ENCODE results near the gene TRIM49B.
"Not testable (repeated sequence)": the region's sequence is repeated elsewhere in the genome, so short reads cannot be mapped to it uniquely, and the experiment has no call there.

Gene TRIM49B, protein sequence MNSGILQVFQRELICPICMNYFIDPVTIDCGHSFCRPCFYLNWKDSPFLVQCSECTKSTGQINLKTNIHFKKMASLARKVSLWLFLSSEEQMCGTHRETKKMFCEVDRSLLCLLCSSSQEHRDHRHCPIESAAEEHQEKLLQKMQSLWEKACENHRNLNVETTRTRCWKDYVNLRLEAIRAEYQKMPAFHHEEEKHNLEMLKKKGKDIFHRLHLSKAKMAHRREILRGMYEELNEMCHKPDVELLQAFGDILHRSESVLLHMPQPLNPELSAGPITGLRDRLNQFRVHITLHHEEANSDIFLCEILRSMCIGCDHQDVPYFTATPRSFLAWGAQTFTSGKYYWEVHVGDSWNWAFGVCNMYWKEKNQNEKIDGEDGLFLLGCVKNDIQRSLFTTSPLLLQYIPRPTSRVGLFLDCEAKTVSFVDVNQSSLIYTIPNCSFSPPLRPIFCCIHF

DNA sequence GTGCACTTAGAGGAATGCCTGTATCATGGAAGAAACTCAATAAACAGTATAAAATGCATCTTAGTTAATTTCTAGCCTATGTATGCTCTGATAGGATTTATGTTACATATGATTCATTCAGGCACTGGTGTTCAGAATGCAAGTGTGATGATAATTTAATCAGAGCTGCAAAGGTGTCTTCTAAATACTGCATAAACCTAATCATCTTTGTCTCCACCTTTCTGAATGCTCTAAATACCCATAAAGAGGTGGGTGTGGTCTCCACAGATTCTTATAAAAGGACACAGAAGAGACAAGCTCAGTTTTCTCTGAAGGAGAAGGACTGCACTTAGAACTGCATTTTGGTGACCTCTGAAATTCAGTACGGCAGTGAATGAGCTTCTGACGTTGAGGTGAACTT lies at the start of gene TRIM49B:
Gene TRIM49B (plus strand): TSS at position 301 of the 400 bp plus-strand sequence. CDS start 2,777 bp downstream, outside the sequence.
- DNase-seq = not testable (repeated sequence)

- not testable (repeated sequence) for DNase-seq
These were observed 44.8 kb upstream of the TRIM49B start, which contains the start of gene TRIM51G for GRCh38 chr11:48983785-48984184. Gene TRIM51G (minus strand): TSS chr11:48983885. CDS start chr11:48981695, 2,190 bp downstream.

- not testable (repeated sequence) for DNase-seq
These were observed 19.6 kb downstream of the TRIM49B start for GRCh38 chr11:49048229-49048628.

- not testable (repeated sequence) for DNase-seq
These were observed 21.2 kb downstream of the TRIM49B start for GRCh38 chr11:49049821-49050220.

DNA sequence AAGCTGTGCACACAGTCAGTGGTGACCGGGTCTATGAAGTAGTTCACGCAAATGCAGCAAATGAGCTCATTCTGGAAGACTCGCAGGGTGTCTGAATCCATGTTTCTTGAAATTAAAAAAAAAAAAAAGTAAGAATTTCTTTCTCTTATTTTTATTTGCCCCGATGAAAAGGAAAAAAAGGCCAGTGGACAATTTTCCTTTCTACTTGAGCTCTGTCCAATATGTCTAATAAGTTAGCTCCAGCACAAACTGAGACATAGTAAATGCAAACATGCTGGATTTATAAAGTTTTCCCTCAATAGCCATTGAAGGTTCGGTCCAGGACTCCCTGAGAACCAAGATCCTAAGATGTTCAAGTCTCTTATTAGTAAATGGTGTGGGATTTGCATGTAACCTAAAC lies 30.4 kb downstream of the TRIM49B start, which contains the start of gene TRIM64C:
Gene TRIM64C (minus strand): TSS at position 101 of the 400 bp plus-strand sequence. CDS start 0 bp downstream, at position 101.
- DNase-seq = not testable (repeated sequence)

DNA sequence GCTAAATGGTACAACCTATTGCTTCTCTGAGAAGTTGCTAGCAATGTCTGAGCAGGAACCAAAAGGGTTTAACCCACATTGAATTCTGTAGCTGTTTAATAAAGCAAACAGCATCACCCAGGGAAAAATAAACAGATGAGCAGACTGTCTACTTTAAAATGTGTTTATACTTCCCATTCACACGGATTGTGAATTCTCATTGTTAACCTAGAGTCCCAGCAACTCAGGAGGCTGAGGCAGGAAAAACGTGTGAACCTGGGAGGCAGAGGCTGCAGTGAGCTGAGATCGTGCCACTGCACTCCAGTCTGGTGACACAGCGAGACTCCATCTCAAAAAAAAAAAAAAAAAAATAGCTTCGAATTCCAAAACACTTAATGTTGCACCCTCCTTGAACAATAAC lies 41.3 kb downstream of the TRIM49B start:
- not testable (repeated sequence) for DNase-seq

All from islet precursor cell (in vitro differentiated cells).